ENCODE results near the gene CMIP.

The CMIP gene

DNA sequence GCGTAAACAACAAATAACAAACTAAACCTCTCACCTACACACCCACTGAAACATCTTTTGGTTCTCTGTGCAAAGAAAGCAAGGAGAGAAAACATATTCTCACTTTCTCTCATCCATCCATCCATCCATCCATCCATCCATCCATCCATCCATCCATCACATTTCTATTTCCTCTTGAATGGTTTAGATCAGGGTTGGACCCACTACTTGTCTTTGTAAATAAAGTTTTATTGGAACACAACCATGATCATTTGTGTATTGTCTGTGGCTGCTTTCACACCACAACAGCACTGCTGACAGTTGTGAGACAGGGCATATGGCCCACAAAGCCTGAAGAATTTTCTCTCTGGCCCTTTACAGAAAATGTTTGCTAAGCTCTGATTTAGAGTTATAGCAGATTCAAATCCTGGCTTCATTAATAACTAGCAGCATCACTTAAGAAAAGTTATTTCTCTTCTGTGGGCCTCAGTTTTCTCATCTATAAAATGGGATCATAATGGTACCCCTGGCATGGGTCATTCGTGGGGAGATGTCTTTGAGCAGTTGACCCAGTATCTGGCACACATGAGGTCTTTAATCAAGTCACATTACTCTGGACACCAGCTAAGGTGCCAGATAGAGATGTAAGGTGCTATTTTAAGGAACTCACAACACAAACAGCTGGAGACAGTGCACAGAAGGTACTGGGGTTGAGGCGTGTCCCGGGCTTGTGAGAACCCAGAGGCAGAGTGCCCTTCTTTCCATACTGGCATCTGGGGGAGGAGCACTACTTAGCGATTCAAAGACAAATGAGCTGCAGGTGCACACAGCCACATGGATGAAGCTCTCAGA, 146.3 kb downstream of the CMIP start:
- no peak for DNase-seq

GRCh38 chr16:81591545-81591870, 146.9 kb downstream of the CMIP start:
- no peak for DNase-seq

DNA sequence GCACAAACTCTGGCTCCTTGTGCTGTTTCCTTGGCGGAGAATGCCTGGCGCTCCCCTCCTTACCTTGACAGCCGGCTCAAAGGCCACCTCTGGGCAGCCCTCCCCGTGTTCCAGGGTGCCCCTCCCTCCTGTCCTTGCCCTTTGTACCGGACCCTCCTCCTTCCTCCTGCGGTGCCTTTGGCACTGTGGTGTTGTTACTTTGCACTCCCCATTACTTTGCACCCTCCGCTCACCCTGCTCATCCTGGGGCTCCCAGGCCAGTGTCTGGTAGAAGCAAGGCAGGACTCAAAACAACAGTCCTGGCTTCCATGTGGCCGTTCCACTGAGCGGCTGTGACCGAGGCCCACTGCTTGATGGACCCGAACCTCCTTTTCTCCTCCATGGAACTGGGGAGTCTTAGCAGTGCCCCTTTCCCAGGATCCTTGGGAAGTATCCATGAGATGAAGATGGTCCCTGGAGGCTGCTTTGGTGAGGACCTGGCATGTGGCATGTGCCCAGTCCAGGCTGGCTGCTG, 147.8 kb downstream of the CMIP start:
- DNase-seq = no peak

GRCh38 chr16:81593481-81593880, 148.9 kb downstream of the CMIP start:
- no peak for DNase-seq

GRCh38 chr16:81595629-81596292, 151.2 kb downstream of the CMIP start:
- DNase-seq = peak; percentile 6

DNA sequence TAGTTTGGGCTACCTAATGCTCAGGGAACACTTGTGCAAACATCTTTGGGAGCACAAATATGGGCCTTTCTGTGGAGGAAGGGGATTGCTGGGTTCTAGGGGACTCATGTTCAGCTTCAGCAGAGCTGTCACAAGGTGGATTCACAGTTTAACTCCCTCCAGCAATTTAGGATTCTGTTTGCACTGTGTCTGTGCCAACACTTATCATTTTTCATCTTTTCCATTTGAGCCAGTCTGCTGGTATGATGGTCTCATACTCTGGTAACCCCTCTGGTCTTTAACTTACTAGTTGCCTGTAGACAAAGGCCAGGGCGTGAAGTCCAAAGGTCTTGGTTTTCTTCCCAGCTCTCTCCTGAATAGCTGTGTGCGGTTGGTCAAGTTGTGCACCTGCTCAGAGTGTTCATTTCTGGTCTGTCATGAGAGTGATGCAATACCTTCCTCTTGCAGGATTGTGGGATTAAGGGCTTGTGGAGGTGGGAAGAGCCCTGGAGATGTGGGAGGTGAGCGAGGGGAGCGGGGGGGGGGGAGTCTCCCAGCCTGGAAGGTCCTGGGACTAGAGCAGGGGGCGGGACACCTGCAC, 152.6 kb downstream of the CMIP start:
- DNase-seq = peak; percentile 15

- no peak for DNase-seq
Observed at GRCh38 chr16:81598083-81598482, 153.5 kb downstream of the CMIP start.

GRCh38 chr16:81599034-81599744, 154.6 kb downstream of the CMIP start:
- no peak for DNase-seq

GRCh38 chr16:81600275-81600674, 155.7 kb downstream of the CMIP start:
- DNase-seq = peak; percentile 49

- DNase-seq = no peak
Observed at GRCh38 chr16:81601008-81601428, 156.4 kb downstream of the CMIP start.

- DNase-seq = no peak
Observed at GRCh38 chr16:81601601-81602255, 157.1 kb downstream of the CMIP start.

GRCh38 chr16:81602256-81602776, 157.7 kb downstream of the CMIP start:
- DNase-seq = no peak

- DNase-seq = no peak
Observed at GRCh38 chr16:81602792-81603191, 158.2 kb downstream of the CMIP start.

- peak; percentile 23 for DNase-seq
Observed at GRCh38 chr16:81604960-81605383, 160.4 kb downstream of the CMIP start.

GRCh38 chr16:81606039-81606438, 161.4 kb downstream of the CMIP start:
- DNase-seq = no peak

DNA sequence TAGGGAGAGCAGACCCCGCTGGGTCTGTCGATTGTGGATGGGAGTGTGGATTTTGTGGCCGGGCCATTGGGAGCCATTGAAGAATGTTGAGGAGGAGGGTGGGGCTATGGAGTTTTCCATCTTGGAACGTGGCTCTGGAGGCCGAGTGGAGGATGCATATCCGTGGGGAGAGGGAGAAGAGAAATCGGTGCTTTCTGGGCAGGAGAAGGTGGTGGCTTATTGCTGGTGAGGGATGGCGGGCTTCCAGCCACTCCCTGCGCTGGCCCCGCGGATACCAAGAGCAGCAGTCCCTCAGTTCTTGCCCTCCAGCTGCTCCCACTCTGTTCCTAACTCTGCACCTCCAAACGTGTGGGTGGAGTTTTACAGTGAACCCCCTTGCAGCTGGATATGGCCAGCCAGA, 162.4 kb downstream of the CMIP start:
- DNase-seq = no peak

DNA sequence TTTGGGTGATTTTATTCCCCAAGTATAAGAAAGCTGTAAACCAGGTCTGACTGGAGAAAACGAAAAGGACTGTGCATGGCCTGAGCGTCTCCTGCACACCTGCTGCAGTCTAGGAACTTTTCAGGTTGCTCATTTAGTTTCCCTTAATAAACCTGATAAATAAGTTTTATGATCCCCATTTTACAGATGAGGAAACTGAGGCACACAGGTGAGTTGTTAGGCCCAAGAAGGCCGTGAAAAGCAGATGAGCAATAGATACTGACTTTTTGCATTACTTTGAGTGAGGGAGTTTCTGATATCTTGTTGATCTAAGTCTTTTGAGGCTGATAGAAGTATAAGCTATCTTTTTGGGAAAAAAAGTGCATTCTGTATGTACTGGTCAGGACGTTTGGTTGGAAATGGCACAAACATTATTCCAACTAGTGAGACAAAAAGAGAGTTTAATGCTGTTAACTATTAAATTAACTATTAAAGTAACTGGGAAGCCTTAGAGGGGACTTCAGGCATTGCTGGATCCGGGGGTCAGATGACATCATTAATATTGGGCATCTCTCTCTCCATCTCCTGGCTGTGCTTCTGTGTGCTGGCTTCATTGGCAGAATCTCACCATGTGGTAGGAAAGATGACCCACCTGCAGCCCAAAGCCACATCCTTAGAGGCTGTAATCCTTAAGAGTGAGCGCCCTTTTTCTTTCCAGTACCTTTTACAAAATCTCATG, 163.4 kb downstream of the CMIP start:
- DNase-seq = no peak

DNA sequence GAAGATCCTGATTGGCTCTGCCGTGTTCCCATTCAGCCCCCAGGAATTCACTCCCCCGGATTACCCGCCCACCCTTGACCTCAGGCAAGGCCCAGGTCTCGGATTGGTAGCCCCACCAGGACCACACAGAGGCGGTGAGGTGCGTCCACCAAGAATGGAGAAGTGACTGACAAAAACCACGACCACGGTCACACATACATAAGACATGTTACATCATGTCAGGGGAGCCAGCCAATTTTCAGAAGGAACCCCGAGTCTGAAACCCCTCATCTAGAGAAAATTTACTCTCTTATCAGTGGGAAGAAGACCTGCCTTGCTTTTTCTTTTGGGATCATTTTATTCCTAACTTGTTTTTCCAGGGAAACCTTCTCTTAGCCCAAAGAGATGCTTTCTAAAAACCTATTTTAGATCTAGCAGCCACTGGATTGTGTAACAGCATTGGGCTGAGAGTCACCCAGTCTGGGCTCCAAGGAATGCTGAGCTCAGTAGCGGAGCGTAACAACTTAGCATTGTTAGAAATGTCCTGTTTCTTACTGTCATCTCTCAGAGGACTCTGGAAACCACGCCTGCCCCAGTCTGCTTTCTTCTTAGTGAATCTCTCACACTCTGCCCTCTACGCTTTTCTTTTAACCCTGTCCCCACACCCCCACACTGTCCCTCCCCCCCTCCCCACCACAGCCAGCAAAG, 164.1 kb downstream of the CMIP start:
- DNase-seq = no peak

DNA sequence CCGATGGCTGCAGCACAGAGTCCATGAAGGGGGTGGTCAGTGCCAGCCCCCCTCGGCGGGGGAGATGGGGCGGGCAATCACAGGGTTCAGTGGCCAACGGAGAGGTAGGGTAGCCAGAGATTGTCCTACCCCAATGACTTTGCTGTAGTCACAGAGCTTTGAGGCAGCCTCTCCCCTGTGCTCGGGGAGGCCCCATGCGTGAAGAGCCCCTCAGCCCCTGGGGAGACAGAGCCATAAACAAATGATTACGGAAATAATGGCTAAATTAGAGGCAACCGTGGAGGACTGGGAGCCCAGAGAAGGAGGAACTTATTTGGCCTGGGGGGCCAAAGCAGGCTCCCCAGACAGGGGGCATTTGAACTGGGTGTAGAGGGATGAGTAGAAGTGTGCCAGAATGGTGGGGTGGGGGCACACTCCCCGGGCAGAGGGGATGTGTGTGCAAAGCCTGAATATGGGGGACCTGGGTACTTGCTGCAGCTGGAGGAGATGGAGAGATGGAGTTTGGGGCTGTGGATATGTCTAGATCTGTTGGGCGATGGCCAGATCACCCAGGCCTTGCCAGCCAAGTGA, 164.8 kb downstream of the CMIP start:
- no peak for DNase-seq

DNA sequence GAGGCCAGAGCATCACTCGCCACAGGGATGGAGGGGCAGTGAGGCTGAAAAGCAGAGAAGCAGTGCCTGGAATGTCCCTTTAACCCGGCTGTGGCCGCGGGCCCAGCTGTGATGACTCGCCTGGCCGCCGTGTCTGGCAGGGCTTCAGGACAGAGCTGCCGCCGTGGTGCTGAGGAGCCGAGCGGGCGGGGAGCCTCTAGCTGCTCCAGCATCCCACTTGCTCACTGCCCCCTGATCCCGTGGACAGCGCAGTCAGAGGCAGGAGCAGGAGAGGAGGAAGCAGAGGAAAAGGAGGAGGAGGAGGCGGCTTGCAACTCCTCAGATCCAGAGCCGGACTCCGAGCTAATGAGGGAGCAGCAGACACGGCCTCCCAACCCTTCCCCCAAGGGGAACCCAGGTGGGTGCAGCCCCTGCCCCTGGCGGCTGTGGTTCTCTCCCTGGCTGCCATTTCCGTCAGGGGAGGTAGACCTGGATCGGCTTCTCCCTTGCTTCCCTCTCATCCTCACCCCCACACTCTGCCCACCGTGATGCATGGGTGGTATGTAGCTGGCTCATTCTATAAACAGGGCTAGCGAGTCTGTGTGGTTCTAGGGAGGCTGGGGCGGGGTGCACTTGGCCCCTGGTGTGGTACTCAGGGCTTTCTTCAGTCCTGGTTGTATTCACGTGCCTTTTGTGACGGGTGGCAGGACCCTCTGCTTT, 165.7 kb downstream of the CMIP start:
- DNase-seq = no peak
